G401 (cell line): ENCODE data around the gene SH3BGRL3. TPM values are rescaled to one million over a fixed set of nuclear protein-coding genes. Genes with fewer than 3 reads are reported as not detected.

Experiments used
- DNase-seq: peaks from one replicate; pipeline ENCODE4 v3.0.0-alpha.2; 2015; ENCODE audit warnings: low spot score
- in situ Hi-C: cut with HindIII; loops from 2 replicates; pipeline ENCODE4 v1.10.0; 2016; ENCODE audit warnings: low sequenced_read_pairs, mixed read lengths
- total RNA-seq: library from RNA; depleted of rRNA; stranded (reverse); fragments of >200 nt; shearing (Covaris generic); gene quantifications from 2 replicates; pipeline ENCODE4 v1.2.3, GENCODE V29; 2014

Gene SH3BGRL3
- total RNA-seq, 1 experiment from 2014 or later, result 5.0 TPM

DNA sequence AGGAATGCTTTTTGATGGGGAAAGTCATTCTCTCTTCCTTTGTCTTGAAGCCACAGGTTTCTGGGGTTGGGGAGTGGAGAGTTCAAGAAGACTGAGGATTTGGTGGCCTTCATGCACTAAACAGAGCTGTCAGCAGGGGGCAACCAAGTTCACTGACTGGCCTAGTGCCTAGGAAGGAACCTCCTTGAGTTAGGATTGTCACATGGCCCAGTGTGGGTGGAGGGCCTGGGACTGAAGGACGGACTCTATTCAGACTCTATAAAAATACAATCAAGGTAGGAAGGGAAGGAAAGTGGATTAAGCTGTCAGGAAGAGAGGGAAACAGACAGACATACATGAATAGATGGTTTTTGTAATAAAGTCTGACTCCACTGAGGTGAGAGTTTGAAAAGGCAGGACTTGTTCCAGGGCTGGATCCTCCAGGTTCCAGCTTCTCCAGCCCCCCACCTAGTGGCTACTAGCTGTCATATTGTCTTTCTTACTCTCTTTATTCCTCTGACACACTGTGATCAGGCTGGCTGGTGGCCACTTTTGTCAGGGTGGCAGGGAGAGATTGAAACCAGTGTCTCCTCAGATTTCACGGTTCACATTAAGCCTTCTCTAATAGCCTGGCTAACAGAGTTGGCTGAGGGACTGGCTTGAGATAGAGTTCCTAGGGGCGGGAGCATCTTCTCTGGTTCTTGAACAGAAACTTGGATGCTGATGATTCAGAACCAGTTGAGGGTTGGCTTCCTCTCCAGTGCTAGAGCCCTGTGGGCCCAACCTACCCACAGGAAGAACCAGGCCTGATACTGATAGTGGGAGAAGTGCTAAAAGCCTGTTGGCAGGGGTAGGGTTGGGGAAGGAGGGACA is 4.1 kb upstream of the SH3BGRL3 start:
- peak; percentile 72 for DNase-seq
- in situ Hi-C loops, result loop anchor here (10.0 kb wide), 1 partner anchor 171 kb away; no protein-coding TSS in a partner anchor

DNA sequence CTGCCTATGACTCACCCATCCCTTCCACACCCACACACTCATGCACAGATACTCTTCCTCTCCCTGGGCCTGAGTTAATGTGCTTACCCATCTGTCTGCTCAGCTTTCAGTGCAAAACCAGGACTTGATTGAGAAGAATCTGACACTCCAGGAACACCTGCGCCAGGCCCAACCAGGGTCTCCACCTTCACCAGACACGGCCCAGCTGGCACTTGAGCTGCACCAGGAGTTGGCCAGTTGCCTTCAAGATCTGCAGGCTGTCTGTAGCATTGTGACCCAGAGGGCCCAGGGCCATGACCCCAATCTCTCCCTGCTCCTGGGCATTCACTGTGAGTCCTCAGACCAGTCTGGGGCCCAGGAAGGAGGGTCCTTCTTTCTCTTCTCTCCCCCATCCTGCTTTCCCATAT is 3.5 kb upstream of the SH3BGRL3 start:
- no peak for DNase-seq
- in situ Hi-C loops, result loop anchor here (10.0 kb wide), 1 partner anchor 172 kb away; no protein-coding TSS in a partner anchor

DNA sequence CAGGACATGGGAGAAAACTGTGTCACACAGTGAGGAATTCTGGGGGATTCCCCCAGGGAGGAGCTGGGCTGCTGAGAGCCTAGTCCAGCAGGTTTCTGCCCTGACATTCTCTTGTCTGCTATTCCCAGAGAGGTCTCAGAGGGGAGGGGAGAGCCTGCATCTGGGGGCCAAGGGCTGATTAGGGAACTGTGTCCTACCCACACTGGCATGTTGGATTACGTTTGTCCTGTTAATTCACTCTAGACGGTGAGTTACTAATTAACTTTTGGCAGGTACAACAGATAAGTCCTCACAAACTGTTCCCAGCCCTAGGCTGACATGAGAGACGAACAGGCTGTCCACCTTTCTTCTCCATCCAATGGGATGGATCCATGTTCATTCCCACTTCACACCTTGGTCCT is 2.6 kb upstream of the SH3BGRL3 start:
- in situ Hi-C loops, result loop anchor here (10.0 kb wide), 1 partner anchor 172 kb away; no protein-coding TSS in a partner anchor
- DNase-seq, result no peak

DNA sequence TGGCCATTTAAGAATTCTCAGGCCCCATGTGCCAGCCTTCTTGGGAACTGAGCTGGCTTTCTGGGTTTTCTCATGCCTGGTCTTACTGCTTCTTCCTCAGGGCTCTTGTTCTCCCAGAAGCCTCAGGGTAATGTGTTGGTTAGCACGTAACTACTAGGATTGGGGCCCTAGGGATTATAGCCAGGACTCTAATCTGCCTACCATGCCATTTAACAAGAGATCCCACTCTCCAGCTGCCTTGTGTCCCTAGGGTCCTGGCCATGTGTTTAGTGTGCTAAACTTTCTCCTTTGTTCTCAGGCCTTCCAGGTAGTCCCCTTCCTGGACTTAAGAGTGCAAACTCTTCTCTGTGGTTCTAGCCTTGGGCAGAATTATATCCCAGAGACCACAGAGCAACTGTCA is 2.2 kb upstream of the SH3BGRL3 start:
- in situ Hi-C loops, result loop anchor here (10.0 kb wide), 1 partner anchor 173 kb away; no protein-coding TSS in a partner anchor
- DNase-seq, result no peak

DNA sequence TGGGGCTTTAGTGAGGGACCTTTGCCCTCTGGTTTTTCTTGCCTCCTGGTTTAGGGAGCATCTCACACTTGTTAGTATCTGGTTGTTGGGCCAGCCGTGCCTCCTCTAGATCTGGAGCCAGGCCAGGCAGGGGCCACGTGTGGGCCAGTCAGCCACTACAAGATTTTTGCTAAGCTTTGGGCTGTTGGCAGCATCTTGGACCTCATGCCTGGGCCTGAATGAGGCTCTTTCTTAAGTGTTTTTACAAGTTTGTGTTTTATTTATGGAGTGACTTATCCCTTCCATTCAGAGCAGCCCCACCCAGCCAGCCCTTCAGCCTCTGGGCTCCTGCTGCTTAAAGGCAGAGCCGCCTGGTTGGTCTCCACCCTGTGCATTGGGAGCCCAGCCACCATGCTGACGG is 1.6 kb upstream of the SH3BGRL3 start:
- in situ Hi-C loops, result loop anchor here (10.0 kb wide), 1 partner anchor 174 kb away; no protein-coding TSS in a partner anchor
- no peak for DNase-seq

DNA sequence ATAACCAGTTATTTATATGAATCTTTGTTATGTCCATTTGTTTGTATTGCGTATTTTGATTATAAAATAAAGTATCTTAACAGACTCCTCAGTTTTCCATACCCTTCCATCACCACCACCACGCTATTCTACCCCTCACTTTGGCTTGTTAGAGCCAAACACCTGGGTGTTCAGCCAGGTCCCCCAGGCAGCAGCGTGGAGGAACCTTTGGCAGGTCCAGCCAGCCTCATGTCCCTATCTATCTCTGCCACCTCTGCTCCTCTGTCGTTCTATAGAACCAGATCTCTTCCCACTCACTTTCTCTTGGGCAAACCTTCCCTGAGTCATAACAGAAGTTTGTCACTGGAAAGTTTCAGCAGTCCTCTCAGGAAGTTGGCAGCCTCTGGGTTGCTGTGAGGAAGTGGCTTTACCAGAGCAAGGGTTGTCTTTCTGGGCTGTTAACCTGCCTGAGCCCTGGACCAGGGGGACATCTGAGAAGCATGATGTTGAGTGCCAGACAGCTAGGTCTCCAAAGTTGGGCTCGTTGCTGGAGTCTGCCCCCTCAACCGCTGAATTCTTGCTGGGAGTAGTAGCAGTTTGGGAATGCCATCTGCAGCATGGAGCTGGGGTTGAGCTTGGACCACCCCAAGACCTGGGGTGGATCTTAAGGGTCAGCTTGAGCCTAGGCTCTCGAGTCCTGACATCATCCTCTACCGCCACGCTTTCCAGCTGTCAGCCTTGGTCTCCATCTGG is 996 bp upstream of the SH3BGRL3 start:
- no peak for DNase-seq
- in situ Hi-C loops, result loop anchor here (10.0 kb wide), 1 partner anchor 174 kb away; no protein-coding TSS in a partner anchor

DNA sequence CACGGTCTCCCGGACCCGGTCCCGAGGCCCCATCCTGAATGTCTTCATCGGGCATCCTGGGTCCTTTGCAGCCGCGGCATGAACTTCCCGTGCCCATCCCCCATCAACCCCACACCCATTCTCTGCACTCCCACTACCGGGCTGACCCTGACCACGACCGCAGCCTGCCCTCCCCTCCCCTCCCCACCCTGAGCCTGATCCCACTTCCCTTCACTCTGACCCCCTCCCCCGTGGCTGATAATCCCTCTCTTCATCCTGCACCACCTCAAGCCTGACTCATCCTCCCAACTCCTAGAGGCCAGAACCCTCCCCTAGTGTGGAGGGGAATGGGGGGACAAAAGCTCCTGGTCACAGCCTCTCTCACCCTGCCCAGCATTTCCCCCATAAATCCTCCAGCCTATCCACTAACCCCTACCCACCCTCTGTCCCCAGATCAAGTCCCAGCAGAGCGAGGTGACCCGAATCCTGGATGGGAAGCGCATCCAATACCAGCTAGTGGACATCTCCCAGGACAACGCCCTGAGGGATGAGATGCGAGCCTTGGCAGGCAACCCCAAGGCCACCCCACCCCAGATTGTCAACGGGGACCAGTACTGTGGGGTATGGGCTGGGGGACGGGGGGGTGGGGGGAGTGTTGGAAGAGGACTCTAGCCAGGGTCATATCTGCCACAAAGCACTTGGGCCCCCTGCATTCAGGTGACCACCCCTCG is 602 bp downstream of the SH3BGRL3 start:
- DNase-seq, result peak; percentile 19
- in situ Hi-C loops, result no loop called here

DNA sequence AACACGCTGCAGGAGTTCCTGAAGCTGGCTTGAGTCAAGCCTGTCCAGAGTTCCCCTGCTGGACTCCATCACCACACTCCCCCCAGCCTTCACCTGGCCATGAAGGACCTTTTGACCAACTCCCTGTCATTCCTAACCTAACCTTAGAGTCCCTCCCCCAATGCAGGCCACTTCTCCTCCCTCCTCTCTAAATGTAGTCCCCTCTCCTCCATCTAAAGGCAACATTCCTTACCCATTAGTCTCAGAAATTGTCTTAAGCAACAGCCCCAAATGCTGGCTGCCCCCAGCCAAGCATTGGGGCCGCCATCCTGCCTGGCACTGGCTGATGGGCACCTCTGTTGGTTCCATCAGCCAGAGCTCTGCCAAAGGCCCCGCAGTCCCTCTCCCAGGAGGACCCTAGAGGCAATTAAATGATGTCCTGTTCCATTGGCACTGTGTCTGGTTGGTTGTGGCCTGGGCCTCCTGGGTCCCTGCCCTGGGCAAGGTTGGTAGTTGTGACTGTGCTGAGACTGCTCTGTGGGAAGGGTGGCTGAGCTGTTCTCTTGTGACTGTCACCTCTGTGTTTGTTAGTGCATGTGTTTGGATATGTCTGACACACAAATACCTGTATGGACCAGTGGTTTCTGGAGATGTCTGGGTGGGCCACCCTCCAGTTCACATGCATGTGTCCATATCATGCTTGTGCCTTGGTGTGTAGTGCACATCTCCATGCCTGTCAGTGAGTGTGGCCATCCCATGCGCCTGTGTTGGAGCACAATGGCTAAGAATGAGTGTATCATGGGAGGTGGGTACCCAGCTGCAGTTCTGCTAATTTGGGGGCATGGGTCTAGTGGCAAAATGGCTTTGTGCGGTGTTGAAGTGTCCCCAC is 1.4 kb downstream of the SH3BGRL3 start:
- in situ Hi-C loops, result no loop called here
- DNase-seq, result no peak

DNA sequence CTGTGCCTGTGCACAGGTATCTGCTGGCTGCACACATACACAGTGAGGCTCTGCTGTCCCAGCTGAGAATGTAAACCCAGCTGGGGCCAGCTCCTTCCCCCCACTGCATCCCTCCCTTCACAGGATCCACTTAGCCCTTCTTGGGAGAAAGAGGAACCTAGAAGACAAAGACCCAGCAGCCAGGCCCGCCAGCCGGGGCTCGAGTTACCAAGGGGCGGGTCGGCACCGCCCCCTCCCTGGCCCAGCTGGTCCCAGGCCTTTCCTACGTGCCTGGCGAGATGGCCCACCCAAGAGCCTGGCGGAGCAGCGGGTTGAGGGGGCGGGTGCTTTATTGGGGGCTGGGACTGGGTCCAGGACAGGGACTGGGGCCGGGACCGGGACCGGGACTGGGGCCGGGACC is 2.1 kb downstream of the SH3BGRL3 start:
- in situ Hi-C loops, result no loop called here
- DNase-seq, result no peak

DNA sequence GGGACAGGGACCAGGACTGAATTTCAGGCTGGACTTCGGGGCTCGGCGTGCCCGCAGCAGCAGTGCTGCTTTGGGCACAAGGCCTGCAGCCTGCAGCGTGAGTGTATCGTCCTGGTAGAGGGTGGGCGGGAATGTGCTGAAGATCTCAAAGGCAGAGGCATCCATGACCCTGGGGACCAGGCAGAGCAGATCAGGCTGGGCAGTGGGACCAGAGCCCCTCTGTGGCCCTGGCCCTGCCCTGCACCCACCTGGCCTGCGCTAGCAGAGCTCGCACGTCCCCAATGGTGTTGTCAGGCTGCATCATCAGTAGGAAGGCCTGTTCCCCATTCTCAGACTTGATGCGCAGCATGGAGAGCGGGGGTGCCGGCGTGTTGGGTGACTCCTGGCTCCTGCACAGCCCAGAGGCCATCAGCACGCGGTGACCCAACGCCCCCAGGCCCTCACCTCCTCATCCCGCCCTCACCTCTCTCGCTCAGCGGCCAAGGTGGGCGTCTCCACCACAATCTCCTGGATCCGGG is 2.6 kb downstream of the SH3BGRL3 start:
- in situ Hi-C loops, result no loop called here
- DNase-seq, result no peak

DNA sequence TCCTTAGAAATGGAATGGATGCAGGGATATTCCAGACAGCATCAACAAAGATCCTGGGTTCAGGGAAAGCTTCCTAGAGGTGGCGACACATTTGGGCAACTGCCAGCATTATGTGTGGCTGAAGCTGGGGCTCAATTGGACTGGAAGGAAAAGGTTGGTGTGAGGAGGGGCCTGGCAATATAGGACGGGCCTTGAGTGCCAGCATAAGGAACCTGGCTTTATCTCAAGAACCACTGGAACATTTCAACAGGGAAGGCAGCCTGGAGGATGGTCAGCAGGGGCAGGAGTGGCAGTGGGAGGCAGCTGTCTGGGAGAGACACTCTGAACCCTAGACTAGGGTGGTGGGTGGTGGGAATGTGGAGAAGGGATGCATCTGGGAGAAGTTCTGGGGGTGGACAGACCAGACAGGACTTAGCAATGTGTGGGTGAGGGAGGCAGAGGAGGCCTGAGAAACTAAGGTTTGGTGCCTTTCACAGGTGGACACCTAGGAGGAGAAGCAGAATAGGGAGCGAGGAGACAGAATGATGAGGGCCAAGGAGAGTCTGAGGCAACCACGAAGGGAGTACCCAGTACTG is 3.5 kb downstream of the SH3BGRL3 start:
- no peak for DNase-seq
- in situ Hi-C loops, result no loop called here

DNA sequence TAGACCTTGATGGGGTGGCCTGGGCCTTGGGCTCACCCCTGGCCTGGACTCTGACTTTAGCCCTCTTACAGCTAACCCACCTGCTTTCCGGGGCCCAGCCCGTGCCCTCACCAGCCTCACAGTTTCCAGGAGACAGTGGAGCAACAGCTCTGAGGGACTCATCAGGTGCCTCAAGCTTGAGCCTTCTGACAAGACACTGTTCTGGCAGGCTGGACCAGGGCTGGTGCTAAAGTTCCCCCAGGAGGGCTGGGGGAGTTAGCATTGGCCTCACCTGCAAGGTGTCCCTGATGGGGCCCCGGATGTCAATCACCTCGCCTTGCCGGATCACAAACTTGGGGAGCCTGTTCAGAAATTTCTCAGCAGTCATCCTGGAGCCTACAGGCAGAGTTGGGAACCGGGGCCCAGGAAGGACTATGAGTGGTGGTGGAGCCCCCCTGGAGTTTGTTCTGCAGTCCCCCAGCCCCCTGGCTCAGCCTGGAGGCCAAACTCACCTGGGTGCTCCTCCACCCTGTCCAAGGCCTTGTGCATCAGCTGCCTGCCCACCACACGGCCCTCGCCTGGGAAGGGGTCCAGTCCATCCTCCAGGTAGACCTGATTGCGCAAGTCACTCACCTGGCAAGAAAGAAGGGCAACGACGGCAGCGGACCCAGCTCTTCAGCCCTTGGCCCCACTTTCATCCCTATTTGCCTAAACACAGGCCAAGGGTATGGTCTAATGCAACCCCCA is 4.1 kb downstream of the SH3BGRL3 start:
- in situ Hi-C loops, result no loop called here
- no peak for DNase-seq

DNA sequence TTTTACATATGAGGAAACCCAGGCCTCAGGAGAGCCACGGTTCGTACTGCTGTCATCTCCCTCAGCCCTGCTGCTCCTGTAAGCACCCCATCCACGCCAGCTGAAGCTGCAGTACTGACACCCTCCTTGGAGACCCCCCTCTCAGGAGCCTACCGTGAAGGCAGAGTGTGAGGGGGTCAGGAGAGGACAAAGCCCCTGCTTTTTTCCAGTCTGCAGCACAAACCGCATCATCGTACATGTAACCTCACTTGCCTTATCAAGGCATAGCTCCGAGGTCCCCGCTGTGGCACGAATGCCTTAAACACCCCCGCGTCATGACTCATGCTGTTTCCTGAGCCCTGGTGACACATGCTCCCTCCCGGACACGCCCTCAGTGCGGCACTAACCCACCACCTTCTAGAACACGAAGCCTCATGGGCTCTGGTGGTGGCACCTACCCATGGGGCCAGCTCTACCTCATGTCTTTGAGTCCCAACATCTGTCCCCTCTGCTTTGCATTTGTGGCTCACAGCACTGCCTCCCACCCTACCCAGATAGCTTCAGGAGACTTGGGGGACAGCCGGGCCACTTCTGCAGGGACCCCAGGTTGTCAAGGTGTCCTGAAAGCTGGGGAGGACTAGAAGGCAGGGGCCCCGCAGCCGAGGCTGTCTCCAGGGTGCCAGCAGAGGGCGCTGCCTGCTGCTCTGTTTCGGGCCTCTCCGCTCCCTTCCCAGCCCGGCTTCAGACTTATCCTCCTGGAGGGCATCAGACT is 4.9 kb downstream of the SH3BGRL3 start:
- DNase-seq, result no peak
- in situ Hi-C loops, result no loop called here

DNA sequence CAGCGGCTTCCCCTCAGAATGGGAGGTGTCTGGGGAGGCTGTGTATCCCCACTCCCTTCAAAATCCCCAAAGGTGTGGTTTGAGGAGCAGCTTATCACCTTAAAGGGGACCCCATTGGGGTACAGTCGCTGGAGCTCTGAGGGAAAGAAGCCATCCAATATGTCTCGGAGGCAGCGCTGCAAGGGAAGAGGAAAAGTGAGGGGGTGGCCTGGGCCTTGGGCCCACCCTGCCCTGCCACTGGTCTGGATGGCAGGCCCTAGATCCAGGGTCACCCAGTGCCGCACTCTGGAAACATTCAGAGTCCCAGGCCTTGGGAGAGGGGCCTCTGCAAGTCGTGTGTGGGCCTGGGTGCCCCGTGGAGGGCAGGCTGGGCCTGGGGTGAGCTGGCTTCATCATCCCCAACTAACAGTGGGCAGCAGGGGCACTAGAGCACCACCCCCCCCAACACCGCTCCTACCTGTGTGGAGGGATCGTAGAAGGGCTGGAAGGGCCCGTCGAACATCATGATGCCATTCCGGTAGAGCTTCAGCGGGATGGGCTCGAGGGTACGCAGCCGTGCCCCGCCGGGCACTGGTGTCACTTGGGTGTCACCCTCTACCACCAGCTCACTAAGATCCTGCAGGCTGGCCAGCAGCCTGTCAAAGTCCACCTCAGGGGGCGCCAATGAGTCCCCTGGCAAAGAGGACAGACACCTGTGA is 5.6 kb downstream of the SH3BGRL3 start:
- in situ Hi-C loops, result no loop called here
- DNase-seq, result no peak

DNA sequence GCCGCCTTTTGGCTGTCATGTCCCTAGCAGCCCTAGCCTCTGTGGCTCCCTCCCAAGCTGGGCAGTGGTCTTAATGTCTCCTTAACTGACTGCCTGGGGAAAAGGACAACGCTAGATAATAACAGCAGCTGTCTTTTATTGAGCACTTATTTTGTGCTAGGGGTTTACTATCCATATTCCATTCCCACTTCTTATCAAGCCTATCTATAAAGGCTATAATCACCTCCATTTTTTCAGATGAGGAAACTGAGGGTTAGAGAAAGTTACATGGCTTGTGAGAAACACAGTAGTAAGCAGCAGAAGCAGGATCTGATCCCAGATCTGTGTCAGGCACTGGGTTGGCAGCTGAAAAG is 6.2 kb downstream of the SH3BGRL3 start:
- no peak for DNase-seq
- in situ Hi-C loops, result no loop called here

DNA sequence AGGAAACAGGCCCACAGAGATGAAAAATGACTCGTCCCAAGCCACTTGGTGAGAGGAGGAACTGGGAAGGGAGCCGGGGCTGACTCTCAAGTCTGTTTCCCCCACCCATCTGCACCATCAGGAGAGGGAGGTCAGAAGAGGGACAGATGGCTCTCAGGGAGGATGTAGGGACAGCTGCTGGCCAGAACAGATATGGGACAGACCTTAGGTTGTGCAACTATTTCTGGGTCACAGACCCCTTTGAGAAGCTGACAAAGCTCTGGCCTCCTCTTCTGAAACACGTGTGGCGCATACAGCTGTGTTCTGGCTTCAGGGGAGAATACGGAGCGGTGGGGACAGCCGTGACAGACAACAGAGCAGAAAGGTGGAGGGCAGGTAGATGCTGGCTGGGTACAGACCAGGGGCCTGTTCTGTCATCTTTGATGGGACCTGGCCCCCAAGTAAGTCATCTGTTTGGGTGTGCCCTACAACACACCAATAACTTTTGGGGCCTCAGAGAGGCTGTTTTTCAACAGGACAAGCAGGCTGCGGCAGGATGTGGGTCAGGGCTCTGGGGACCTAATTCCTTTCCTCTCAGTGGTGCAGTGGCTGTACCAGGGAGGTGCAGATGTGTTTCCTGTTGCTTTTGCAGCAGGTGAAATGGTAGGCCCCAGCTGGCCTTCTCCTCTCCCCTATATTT is 7.3 kb downstream of the SH3BGRL3 start:
- in situ Hi-C loops, result no loop called here

More for the DNA sequence above, 7.3 kb downstream of the SH3BGRL3 start:
- no peak for DNase-seq
